ENCODE results near the gene SMG6. TPM values are rescaled to one million over a fixed set of nuclear protein-coding genes. Genes with fewer than 3 reads are reported as not detected.

The SMG6 gene
- total and polyA plus RNA-seq, 2 of the 13 experiments (the other 11 are each of a cell fraction or from before 2014, with no cell fraction given) = 4.6 to 14.6 TPM

GRCh38 chr17:2105663-2106062 is 197.9 kb downstream of the SMG6 start:
- no peak for DNase-seq (ENCODE audit: low spot score)
- no peaks in the 10 kb centered on the region for H3K27me3 ChIP-seq (ENCODE audit: control insufficient read depth in 1 of 2, insufficient read depth in 2 of 2, low read length in 2 of 2)
- BruUV-seq (replicated peaks) = no TSS peak
- H3K4me3 ChIP-seq (replicated peaks in 1 of 3; ENCODE audit: insufficient read depth in 1 of 3, low read depth in 2 of 3, low read length in 3 of 3) = no peak overlapping the region
- peaks cover 0 to 8% of the 10 kb centered on the region in 2 experiments; a peak in 2 of 5 replicates for H3K36me3 ChIP-seq (replicated peaks in 1 of 2; ENCODE audit: control insufficient read depth in 1 of 2, insufficient read depth in 2 of 2, low read length in 2 of 2)
- no peak for ATAC-seq
- ChIA-PET POLR2A (no interaction called here), CTCF (ENCODE audit: low intra/inter-chr PET ratio, low total read pairs) (no interaction called here)
- H3K4me2 ChIP-seq (ENCODE audit: low read depth, low read length) = no peak overlapping the region
- TF ChIP-seq TMF1 (CRISPR knock-in tag; IDR thresholded peaks at IDR 0.05; ENCODE audit: low read depth) = no peak
- no peak for TF ChIP-seq ZNF660 (CRISPR knock-in tag; IDR thresholded peaks at IDR 0.05; ENCODE audit: borderline replicate concordance, low read depth)
- no peak for TF ChIP-seq FOXO4 (CRISPR knock-in tag; conservative IDR thresholded peaks at IDR 0.05)
- TF ChIP-seq HOXA7 (CRISPR knock-in tag; IDR thresholded peaks at IDR 0.05) = no peak
- TF ChIP-seq ZNF724P (CRISPR knock-in tag; IDR thresholded peaks at IDR 0.05; ENCODE audit: borderline replicate concordance) = no peak
- no peak for TF ChIP-seq KLF9 (CRISPR knock-in tag; IDR thresholded peaks at IDR 0.05; ENCODE audit: low read depth)
- no peak for TF ChIP-seq ZNF687 (CRISPR knock-in tag; IDR thresholded peaks at IDR 0.05)
- no peak for TF ChIP-seq XRCC5 (optimal IDR thresholded peaks at IDR 0.05; ENCODE audit: low read length)
- no peak for TF ChIP-seq GZF1 (CRISPR knock-in tag; IDR thresholded peaks at IDR 0.05)
- no peak for TF ChIP-seq ZNF205 (CRISPR knock-in tag; IDR thresholded peaks at IDR 0.05)
- no peak for TF ChIP-seq ZNF17 (CRISPR knock-in tag; IDR thresholded peaks at IDR 0.05)
- TF ChIP-seq ZNF562 (CRISPR knock-in tag; IDR thresholded peaks at IDR 0.05; ENCODE audit: borderline replicate concordance) = no peak
- no peak for TF ChIP-seq ZNF496 (CRISPR knock-in tag; IDR thresholded peaks at IDR 0.05; ENCODE audit: insufficient replicate concordance)
- no peak for TF ChIP-seq SMARCC2 (IDR thresholded peaks at IDR 0.05)
- no peaks in the 10 kb centered on the region for H4K20me1 ChIP-seq (ENCODE audit: insufficient read depth, low read length)
- peaks cover 26% of the 10 kb centered on the region for H3K4me1 ChIP-seq (ENCODE audit: insufficient read depth, low read length)
- H3K27ac ChIP-seq (ENCODE audit: extremely low read length, insufficient read depth, low read length) = no peak overlapping the region
- no peak overlapping the region for H2AFZ ChIP-seq (ENCODE audit: low read length)
- H3K9me3 ChIP-seq (ENCODE audit: low read length) = no peaks in the 10 kb centered on the region
- in situ Hi-C loops (cut with HindIII; ENCODE audit: extremely low pct_ligation_motif_present, low pct_unique_long_range_greater_than_20kb) = no loop called here
- WGBS (ENCODE audit: low lambda C conversion rate) = 82% methylated on average over 1 of the region's 1 CpG
- no peak overlapping the region for H3K9ac ChIP-seq (ENCODE audit: insufficient read depth, low read depth, low read length)
- no peaks in the 10 kb centered on the region for H3K79me2 ChIP-seq (ENCODE audit: insufficient read depth, low read length)
- intact Hi-C loops (cut with micrococcal nuclease; ENCODE audit: unreplicated experiment) = no loop called here
- no peak for FAIRE-seq

Data from HepG2 (cell line).